ENCODE measurements around the gene DHRS1.

DNA sequence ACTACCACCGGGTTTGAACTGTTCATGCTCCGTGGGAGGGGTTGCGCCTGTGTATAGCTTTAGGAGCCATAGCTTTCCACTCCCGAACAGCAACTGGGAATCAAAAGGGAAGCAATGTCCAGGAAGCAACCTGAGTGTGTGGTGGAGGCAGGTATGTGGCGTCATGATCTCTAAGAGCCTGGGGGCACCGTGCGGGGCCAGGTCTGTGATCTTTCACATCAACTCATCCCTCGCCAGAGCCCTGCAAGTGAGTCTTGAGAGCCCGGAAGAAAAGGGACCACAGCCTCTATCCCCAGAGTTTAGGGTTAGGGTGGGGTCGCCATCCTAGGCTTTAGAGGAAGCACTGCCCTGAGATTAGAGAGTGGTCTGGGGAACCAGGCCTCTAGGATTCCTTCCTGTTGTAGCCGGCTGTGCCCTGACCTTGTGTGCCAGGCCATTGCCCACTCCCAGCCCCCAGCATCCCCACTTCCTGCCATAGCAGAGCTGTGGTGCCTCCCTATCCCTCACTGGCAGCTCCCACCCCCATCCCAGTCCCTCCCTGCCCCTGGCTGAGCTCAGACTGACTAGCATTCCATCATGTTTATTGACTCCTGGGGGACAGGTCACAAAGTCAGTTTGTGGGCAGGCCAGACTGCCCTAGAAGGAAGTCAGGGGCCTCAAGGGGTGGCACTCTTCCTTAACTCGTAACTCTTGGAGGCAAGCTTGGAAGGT is 36.0 kb upstream of the DHRS1 start:
- TF ChIP-seq, protein P1, sequence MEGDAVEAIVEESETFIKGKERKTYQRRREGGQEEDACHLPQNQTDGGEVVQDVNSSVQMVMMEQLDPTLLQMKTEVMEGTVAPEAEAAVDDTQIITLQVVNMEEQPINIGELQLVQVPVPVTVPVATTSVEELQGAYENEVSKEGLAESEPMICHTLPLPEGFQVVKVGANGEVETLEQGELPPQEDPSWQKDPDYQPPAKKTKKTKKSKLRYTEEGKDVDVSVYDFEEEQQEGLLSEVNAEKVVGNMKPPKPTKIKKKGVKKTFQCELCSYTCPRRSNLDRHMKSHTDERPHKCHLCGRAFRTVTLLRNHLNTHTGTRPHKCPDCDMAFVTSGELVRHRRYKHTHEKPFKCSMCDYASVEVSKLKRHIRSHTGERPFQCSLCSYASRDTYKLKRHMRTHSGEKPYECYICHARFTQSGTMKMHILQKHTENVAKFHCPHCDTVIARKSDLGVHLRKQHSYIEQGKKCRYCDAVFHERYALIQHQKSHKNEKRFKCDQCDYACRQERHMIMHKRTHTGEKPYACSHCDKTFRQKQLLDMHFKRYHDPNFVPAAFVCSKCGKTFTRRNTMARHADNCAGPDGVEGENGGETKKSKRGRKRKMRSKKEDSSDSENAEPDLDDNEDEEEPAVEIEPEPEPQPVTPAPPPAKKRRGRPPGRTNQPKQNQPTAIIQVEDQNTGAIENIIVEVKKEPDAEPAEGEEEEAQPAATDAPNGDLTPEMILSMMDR (conservative IDR thresholded peaks at IDR 0.05 in 1 of 2, IDR thresholded peaks at IDR 0.05 in 1 of 2; ENCODE audit: low read depth in 1 of 2, low read length in 2 of 2) = no peak
- TF ChIP-seq EZH2 (IDR thresholded peaks at IDR 0.05; ENCODE audit: low read length, missing control alignments) = no peak
